ENCODE results near the gene ATP7A. TPM values are rescaled to one million over a fixed set of nuclear protein-coding genes. Genes with fewer than 3 reads are reported as not detected.

The ATP7A gene
- total RNA-seq (2022; extraction: Qiagen RNA extraction): 3.3 to 5.8 TPM (median 4.6 TPM) in 5 replicates

DNA sequence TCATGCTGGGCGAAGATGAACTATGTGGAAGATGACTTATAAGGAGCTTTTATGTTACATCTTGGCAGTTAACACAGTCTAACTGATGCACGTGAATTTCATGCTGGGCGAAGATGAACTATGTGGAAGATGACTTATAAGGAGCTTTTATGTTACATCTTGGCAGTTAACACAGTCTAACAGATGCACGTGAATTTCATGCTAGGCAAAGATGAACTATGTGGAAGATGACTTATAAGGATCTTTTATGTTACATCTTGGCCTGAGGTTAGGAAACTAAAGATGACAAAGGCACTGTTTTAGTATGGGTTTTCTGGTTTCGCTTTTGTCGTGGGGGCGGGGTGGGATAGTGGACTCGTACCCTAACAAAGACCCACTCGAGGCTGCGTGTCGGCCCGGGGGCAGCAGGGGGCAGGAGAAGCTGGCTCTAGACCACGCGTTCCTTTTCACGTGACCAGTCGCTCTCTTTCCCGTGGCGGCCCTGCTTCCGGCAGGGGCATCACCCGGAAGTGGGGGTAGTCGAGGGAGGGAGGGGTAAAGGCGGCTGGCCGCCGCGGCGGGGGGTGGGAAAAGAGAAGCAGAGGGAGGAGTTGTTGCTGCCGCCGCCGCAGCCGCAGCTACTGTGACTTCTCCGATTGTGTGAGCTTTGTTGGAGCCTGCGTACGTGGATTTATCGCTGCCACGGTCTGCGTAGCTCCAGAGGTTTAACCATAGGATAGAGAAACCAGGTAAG is at the start of gene ATP7A:
ATP7A (plus strand) TSS at position 586 of the 733 bp plus-strand sequence. CDS start 60,949 bp downstream, outside the sequence.

DNA sequence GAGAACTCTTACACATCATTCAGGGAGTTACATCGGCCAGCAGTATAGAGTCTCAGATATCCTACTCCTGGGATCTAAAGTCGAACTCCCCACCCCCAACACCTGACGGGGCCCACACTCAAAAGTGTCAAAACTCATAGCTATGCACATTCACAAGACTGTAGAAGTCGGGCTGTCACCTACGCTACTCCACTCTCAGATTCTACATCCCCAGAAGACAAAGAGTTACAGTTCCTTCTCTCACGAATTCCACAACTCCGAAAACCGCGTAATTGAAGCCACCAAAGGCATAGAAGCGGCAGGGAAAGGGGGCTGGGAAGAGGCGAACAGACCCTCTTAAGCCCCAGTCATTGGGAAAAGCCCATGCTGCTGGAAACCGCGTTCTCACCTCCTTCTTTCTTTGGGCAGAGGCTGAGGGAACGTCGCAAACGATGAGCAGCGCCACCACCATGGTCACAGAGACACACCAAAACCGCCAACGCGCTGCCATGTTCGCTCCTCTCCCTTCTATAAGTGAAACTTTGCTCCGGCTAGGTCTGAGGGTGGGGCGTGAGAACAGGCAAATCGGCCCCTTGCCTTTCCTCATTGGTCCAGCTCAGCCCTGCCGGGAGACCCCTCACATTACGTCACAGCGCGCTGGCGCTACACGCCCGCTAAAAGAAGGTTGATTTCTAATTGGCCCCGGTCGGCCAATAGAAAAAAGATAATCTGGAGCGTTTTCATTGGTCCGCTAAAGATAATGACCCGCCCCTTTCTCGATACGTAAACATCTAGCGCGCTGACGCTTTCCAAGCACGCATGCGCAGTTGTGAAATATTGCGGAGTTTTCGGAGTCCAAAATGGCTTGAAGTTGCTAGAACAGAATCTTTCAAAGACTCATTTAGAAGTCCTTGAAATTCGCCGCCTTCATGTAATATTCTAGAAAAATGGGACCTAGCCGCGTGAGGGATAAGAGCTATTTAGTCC is 15.3 kb upstream of the ATP7A start, which contains the start of gene MAGT1:
MAGT1 (minus strand) TSS at position 515 of the 966 bp plus-strand sequence; CDS start at position 490, 25 bp downstream.

DNA sequence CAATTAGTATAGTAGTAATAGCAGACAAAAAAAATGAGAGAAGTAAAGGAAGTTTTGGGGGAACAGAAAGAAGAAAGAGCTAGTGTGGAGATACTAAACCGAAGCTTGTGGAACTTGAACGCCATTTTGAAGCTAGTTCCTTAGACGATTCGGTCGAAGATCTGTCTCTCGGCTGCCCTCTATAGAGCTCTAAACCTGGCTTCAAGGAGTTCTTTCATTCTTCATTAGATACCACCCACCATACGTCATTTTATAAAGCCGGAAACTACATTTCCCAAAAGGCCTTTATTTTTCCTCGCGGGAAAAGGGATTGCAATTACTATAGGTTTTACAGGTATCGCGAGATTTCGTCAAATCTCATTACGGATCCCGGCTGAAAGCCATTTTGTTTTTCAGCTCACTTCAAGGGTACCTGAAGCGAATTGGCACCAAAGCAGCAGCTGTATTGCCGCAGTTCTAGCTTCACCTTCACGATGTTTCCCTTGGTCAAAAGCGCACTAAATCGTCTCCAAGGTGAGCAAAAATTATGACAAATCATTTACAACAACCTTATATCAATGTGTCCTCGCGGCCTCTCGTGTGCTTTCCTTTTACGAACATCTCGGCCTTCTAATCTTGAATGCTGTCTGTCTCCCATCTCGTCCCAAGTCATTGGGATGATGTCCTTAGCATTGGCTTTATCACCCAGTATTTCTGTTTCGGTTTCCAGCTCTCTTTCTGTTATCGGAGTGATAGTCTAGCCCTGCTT is 11.2 kb upstream of the ATP7A start, which contains the start of gene COX7B:
COX7B (plus strand) TSS at position 388 of the 748 bp plus-strand sequence; CDS start at position 474, 86 bp downstream.

DNA sequence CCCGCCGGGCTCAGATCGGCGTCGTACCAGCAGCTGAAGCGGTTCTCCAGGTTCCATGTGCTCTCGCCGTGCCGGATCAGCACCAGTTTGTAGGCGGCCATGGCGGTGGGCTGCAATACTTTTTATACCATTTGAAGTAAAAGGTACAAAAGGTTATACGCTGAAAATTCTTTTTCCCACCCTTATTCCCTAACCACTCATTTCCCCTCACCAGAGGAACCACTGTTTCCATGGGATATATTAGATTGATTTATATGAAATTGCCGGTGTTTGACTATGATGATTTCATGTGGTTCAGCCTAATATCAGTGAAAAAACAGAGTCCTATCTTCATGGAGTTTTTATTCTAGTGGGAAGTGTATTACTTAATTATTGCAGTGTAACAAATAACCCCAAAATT is 59.0 kb downstream of the ATP7A start, which contains the start of gene PGAM4:
PGAM4 (minus strand) TSS at position 101 of the 400 bp plus-strand sequence; CDS start at position 101, 0 bp downstream.

Other genes starting within 250 kb of the ATP7A start
- 15.7 to 27.5 TPM (median 23.2 TPM) in 5 replicates for gene ATRX, start 124.5 kb upstream of the ATP7A start, total RNA-seq (2022; extraction: Qiagen RNA extraction)
- gene MAGT1, start 15.3 kb upstream of the ATP7A start, total RNA-seq (2022; extraction: Qiagen RNA extraction): 35.9 to 46.3 TPM (median 44.6 TPM) in 5 replicates
- gene COX7B, start 11.2 kb upstream of the ATP7A start, total RNA-seq (2022; extraction: Qiagen RNA extraction): 554 to 678 TPM (median 586 TPM) in 5 replicates
- 0.34 to 0.67 TPM (median 0.37 TPM) in 5 replicates for gene PGAM4, start 58.9 kb downstream of the ATP7A start, total RNA-seq (2022; extraction: Qiagen RNA extraction)
- gene PGK1, start 193.6 kb downstream of the ATP7A start, total RNA-seq (2022; extraction: Qiagen RNA extraction): 560 to 594 TPM (median 575 TPM) in 5 replicates
- gene TAF9B, start 229.0 kb downstream of the ATP7A start, total RNA-seq (2022; extraction: Qiagen RNA extraction): 11.7 to 14.8 TPM (median 12.4 TPM) in 5 replicates